IPS-15b (cell line): ENCODE results near the gene KCNC4.

Source experiments
- H3K27me3 ChIP-seq: one replicate; pipeline ENCODE4 v1.6.1; 2013; ENCODE audit warnings: low read length; ENCODE audit not compliant: control insufficient read depth, insufficient read depth
- H3K36me3 ChIP-seq: one replicate; pipeline ENCODE4 v1.6.1; 2013; ENCODE audit warnings: low read length; ENCODE audit not compliant: control insufficient read depth, insufficient read depth
- H3K4me1 ChIP-seq: one replicate; pipeline ENCODE4 v1.6.1; 2013; ENCODE audit warnings: mild to moderate bottlenecking, low read length; ENCODE audit not compliant: control insufficient read depth, insufficient read depth
- H3K4me3 ChIP-seq: one replicate; pipeline ENCODE4 v1.5.1; 2013; ENCODE audit warnings: low read depth, low read length
- H3K9ac ChIP-seq: one replicate; pipeline ENCODE4 v1.6.1; 2013; ENCODE audit warnings: low read depth, mild to moderate bottlenecking, low read length
- H3K9me3 ChIP-seq: one replicate; pipeline ENCODE4 v1.6.1; 2013; ENCODE audit warnings: mild to moderate bottlenecking, low read length; ENCODE audit not compliant: control insufficient read depth, insufficient read depth

Gene KCNC4

DNA sequence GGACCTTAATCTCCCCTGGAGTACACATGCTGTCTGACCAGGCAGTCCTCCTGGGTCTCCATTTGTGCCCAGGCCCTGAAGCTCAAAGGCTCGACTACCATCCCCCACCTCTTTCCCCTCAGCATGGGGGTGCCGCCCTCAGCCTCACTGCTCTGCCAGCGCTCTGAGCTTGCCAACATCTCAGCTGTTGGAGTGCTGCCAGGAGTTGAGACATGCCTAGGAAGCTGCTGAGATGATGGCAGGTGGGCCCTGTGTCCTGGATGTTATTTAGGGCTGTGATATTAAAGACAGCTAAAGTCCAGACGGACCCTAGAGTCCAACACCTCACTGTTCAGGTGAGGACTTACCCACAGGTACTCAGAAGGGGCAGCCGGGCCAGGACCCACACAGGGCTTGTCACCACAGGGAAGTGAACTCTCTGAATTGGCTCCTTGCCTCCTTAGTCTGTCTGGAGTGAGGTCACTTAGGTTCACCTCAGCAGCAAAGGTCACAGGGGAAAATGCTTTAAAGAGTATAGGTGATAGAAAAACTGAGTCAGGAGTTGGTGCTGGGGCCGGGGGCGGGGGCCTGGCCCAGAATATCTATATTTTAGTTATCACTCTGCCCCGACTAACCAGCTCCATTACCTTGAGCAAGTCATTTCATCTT, 19.7 kb upstream of the KCNC4 start:
- Histone ChIP-seq H3K27me3 (no peaks in the 10 kb centered on the region), H3K4me3 (no peak overlapping the region), H3K9me3 (no peaks in the 10 kb centered on the region), H3K9ac (no peak overlapping the region), H3K36me3 (no peaks in the 10 kb centered on the region), H3K4me1 (peaks cover 5% of the 10 kb centered on the region)

DNA sequence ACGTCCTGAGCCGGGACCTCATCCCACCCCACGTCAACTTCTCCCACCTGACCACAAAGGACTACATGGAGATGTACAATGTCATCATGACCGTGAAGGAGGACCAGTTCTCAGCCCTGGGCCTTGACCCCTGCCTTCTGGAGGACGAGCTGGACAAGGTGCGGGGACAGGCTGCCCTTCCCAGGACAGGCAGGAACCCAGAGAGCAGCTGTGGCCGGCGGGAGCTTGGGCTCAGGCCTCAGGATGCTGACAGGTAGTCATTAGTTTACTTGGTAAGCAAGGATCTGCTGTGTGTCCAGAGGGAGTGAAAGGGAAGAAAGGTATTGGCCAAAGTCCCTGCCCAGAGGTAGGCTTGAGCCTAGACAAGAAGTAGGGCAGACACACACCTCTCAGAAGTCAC, 17.6 kb upstream of the KCNC4 start:
- no peaks in the 10 kb centered on the region for H3K9me3 ChIP-seq
- no peaks in the 10 kb centered on the region for H3K36me3 ChIP-seq
- H3K4me3 ChIP-seq: no peak overlapping the region
- no peaks in the 10 kb centered on the region for H3K27me3 ChIP-seq
- H3K4me1 ChIP-seq: peaks cover 5% of the 10 kb centered on the region
- no peak overlapping the region for H3K9ac ChIP-seq

- no peak overlapping the region for H3K4me3 ChIP-seq
- no peaks in the 10 kb centered on the region for H3K4me1 ChIP-seq
- no peaks in the 10 kb centered on the region for H3K36me3 ChIP-seq
- H3K9me3 ChIP-seq: no peaks in the 10 kb centered on the region
- no peaks in the 10 kb centered on the region for H3K27me3 ChIP-seq
- H3K9ac ChIP-seq: no peak overlapping the region
These were observed 14.9 kb upstream of the KCNC4 start for GRCh38 chr1:110195196-110195595.

DNA sequence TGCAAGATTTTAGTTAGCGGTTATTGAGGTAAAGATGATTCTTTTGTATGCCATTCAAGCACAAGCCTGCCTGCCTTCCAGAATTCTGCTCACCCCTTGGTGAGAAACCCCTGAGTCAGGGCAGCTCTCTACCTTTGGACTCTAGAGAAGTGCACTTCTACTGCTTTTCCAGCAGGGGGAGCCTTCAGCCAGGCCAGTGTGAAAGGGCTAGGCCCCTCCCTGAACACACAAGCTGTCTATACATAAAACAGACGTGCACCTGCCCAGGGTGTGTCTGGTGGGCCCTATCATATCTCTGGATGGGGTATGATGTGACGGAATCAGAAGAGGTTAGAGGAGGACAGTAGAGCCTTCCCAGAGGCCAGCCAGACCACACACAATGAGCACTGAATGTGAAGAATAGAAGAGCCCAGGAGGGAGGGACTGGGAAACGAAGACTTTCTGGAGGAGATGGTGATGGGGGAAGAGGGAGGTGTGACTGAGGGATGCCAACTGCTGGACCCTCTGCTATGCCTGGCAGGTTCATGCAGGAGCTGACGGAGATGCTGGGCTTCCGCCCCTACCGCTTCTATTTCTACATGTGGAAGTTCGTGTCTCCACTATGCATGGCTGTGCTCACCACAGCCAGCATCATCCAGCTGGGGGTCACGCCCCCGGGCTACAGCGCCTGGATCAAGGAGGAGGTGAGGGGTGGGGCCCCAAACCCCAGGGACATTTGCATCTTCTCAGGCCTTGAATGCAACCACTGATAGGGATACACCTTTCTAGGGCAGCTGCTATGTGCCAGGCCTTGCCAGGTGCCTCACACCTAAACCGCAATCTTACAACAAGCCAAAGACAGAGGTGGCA, 13.0 kb upstream of the KCNC4 start:
- H3K4me1 ChIP-seq: no peaks in the 10 kb centered on the region
- no peaks in the 10 kb centered on the region for H3K27me3 ChIP-seq

GRCh38 chr1:110197905-110198629, 12.0 kb upstream of the KCNC4 start:
- Histone ChIP-seq H3K4me3 (no peak overlapping the region), H3K4me1 (no peaks in the 10 kb centered on the region), H3K9me3 (no peaks in the 10 kb centered on the region), H3K36me3 (no peaks in the 10 kb centered on the region), H3K9ac (no peak overlapping the region), H3K27me3 (no peaks in the 10 kb centered on the region)

More for the DNA sequence above, 13.0 kb upstream of the KCNC4 start:
- Histone ChIP-seq H3K9me3 (no peaks in the 10 kb centered on the region), H3K36me3 (no peaks in the 10 kb centered on the region), H3K4me3 (no peak overlapping the region), H3K9ac (no peak overlapping the region)

DNA sequence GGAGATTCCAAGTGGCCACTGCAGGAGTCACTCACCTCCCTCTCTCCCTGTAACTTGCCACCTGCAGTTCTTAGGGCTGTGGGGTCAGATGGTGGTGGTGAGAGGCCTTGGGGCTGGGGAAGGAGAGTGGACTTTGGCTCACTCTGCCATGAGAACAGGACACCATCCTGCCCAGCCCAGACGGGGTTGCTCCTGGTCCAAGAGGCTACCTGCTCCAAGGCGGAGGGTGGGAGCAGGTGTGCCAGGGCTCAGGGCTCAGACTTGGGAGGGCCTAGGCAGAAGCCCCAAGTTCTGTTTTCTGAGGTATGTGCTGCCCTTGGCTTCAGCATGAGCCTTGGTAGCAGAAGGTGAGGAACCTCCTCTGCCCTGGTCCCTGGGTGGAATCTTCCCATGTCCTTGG, 11.4 kb upstream of the KCNC4 start:
- Histone ChIP-seq H3K9me3 (no peaks in the 10 kb centered on the region), H3K4me3 (no peak overlapping the region), H3K9ac (no peak overlapping the region), H3K36me3 (no peaks in the 10 kb centered on the region), H3K4me1 (no peaks in the 10 kb centered on the region), H3K27me3 (no peaks in the 10 kb centered on the region)

DNA sequence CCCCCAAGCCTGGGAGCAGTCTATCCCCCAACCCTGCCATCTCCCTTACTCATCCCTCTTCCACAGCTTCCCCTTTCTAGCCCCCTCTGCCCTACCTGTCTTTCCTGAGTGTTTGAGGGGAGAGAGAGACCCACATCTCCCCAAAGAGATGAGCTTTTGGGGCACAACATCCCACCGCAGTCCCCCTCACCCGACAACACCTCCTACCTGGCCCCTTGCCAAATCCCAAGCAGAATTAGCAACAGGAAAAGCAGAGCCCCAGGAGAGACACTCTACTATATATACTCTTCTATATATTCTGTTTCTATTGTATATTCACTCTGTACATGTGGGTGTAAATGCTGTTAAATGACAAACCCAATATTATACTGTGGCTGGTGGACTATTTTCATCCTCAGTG, 9.9 kb upstream of the KCNC4 start:
- Histone ChIP-seq H3K9me3 (no peaks in the 10 kb centered on the region), H3K4me3 (no peak overlapping the region), H3K27me3 (no peaks in the 10 kb centered on the region), H3K9ac (no peak overlapping the region), H3K36me3 (no peaks in the 10 kb centered on the region), H3K4me1 (no peaks in the 10 kb centered on the region)

DNA sequence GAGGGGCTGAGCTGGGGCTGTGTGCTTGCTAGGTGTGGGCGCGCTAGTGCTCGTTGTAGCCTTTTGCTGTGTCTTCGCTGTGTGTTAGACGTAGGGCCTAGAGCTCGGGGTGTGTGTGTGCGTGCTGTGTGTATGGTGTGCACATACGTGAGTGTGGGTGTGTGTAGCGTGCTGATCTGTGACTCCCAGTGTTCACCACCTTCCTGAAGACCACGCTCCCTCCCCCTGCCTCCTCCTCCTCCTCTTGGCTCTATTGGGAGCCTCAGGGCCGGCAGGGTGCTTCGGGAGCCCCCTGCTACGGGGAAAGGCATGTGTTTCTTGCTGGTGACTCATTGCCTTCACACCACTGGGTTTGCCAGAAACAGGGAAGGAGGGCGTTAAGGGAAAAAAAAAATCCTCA, 9.4 kb upstream of the KCNC4 start:
- H3K27me3 ChIP-seq: no peaks in the 10 kb centered on the region
- no peak overlapping the region for H3K9ac ChIP-seq
- no peaks in the 10 kb centered on the region for H3K9me3 ChIP-seq

DNA sequence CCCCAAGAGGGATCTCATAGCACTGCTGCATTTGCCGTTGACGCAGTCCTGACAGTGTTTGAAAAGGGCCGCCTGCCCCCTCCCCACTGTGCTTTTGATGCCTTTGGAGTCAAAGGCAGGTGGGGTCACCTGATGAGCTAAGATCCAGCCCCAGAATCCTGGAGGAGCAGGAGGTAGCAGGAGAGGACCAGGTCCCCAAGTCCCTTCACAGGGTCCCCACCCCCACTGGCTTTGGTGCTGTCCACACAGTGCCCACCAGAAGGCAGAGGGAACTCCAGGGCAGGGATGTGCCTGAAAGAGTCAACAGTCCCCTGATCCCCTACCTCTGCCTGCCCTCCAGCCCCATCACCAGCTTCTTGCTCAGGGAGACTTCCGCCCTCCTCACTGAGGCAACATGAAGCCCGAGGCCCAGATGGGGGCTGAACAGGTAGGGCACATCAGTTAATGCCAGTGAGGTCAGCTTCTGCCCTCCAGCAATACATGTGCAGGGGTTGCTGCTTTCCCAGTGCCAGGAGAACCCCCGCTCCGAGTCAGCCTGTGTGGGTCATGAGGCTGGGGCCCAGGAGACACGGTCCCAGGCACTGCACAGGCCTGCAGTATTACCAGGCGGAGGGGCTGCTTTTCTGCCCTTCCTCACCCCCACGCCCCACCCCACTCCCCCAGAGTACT, 8.8 kb upstream of the KCNC4 start:
- Histone ChIP-seq H3K9me3 (no peaks in the 10 kb centered on the region), H3K36me3 (no peaks in the 10 kb centered on the region), H3K4me1 (no peaks in the 10 kb centered on the region), H3K4me3 (no peak overlapping the region), H3K27me3 (no peaks in the 10 kb centered on the region), H3K9ac (no peak overlapping the region)

More for the DNA sequence above, 9.4 kb upstream of the KCNC4 start:
- H3K4me3 ChIP-seq: no peak overlapping the region
- no peaks in the 10 kb centered on the region for H3K4me1 ChIP-seq
- no peaks in the 10 kb centered on the region for H3K36me3 ChIP-seq

DNA sequence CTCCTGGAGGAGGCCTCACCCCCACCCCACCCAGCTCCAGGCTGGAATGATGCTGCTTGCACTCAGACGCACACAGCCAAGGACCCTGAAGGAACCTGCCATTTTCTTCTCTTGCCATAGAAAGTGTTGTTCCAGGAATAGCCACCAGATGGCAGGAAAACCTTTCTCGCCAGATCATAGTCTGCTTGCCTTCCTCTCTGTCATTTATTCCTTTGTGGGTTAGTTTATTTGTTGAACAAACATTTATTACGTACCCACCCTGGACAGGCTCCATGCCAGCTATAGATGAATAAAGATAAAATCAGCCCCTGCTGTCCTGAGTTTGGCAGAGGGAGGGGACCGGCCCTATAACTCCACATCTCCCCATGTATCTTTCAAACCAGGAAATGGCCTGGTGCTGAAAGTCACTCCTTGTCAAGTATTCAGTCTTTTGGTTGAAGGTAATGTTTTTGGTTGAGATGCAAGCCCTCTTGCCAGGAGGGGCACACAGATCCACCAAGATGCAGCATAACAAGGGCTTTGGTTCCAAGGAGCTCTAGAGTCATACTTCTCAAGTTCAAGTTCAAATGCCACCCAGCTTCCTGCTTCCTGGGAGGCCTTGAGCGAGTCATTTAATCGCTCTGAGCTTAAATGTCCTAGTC, 7.0 kb upstream of the KCNC4 start:
- H3K4me3 ChIP-seq: no peak overlapping the region
- no peaks in the 10 kb centered on the region for H3K36me3 ChIP-seq
- no peak overlapping the region for H3K9ac ChIP-seq
- H3K9me3 ChIP-seq: no peaks in the 10 kb centered on the region
- H3K27me3 ChIP-seq: no peaks in the 10 kb centered on the region
- no peaks in the 10 kb centered on the region for H3K4me1 ChIP-seq

DNA sequence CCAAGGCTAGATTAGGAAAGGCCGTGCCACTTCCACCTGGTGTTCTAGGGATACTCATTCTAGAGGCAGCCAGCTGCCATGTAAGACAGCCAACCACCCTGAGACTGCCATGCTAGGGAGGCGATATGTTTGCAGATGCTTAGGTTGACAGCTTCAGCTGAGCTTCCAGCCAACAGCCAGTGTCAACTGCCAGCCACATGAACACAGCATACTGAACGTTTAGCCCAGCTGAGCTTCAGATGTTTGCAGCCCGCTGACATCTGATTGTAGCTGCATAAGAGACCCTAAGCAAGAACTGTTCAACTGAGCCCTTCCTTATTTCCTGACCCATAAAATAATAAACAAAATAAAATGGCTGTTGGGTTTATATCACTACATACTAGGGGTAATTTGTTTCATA, 5.0 kb upstream of the KCNC4 start:
- peaks cover 2% of the 10 kb centered on the region for H3K27me3 ChIP-seq
- H3K9me3 ChIP-seq: no peaks in the 10 kb centered on the region
- no peak overlapping the region for H3K4me3 ChIP-seq
- H3K36me3 ChIP-seq: no peaks in the 10 kb centered on the region
- H3K9ac ChIP-seq: no peak overlapping the region
- H3K4me1 ChIP-seq: no peaks in the 10 kb centered on the region
